T47D (cell line): Measurements from ENCODE around the gene UBN2.
"Not testable (repeated sequence)": the region's sequence is repeated elsewhere in the genome, so short reads cannot be mapped to it uniquely, and the experiment has no call there.

Experiments
- DNase-seq, 2 experiments: peaks; one replicate each; pipeline versions ENCODE4 v3.0.0 to v3.0.0-alpha.2; 2011 to 2012; ENCODE audit warnings: low read depth in 1 of 2, low spot score in 1 of 2
- JUND ChIP-seq: IDR thresholded peaks from 2 replicates; pipeline ENCODE4 v1.6.1; 2012; ENCODE audit warnings: low read depth
- in situ Hi-C: cut with HindIII; loops from 2 replicates; pipeline ENCODE4 v1.10.0; 2016; ENCODE audit warnings: low sequenced_read_pairs, low pct_unique_long_range_greater_than_20kb

The UBN2 gene

GRCh38 chr7:139230774-139231512 lies at the start of gene UBN2:
Gene UBN2, plus strand, starts transcription at chr7:139231237. Its CDS starts 248 bp downstream, at chr7:139231485.
- TF ChIP-seq JUND: no peak
- in situ Hi-C loops: no loop called here
- peak; percentile 91 to 93 for DNase-seq

GRCh38 chr7:139181404-139181803 lies 49.6 kb upstream of the UBN2 start:
- in situ Hi-C loops: no loop called here

GRCh38 chr7:139182363-139182762 lies 48.7 kb upstream of the UBN2 start:
- in situ Hi-C loops: no loop called here
- TF ChIP-seq JUND: no peak
- no peak for DNase-seq

More at GRCh38 chr7:139181404-139181803, 49.6 kb upstream of the UBN2 start:
- TF ChIP-seq JUND: no peak
- no peak for DNase-seq

GRCh38 chr7:139183251-139183650 lies 47.8 kb upstream of the UBN2 start:
- in situ Hi-C loops: no loop called here

GRCh38 chr7:139183878-139184338 lies 47.1 kb upstream of the UBN2 start:
- in situ Hi-C loops: no loop called here
- DNase-seq: no peak
- TF ChIP-seq JUND: no peak

More at GRCh38 chr7:139183251-139183650, 47.8 kb upstream of the UBN2 start:
- no peak for DNase-seq
- no peak for TF ChIP-seq JUND

GRCh38 chr7:139186146-139186545 lies 44.9 kb upstream of the UBN2 start:
- TF ChIP-seq JUND: no peak
- no peak for DNase-seq
- in situ Hi-C loops: no loop called here

GRCh38 chr7:139189357-139189756 lies 41.7 kb upstream of the UBN2 start:
- in situ Hi-C loops: no loop called here
- TF ChIP-seq JUND: no peak

GRCh38 chr7:139192014-139192706 lies 38.9 kb upstream of the UBN2 start:
- in situ Hi-C loops: no loop called here
- DNase-seq: peak in 1 of 2 experiments; percentile 20
- no peak for TF ChIP-seq JUND

More at GRCh38 chr7:139189357-139189756, 41.7 kb upstream of the UBN2 start:
- no peak for DNase-seq

- no peak for DNase-seq
- in situ Hi-C loops: no loop called here
- TF ChIP-seq JUND: no peak
Measured at GRCh38 chr7:139200382-139200781, 30.7 kb upstream of the UBN2 start.

- no peak for TF ChIP-seq JUND
- in situ Hi-C loops: no loop called here
- no peak for DNase-seq
Measured at GRCh38 chr7:139203992-139204391, 27.0 kb upstream of the UBN2 start.

- DNase-seq: no peak
- TF ChIP-seq JUND: no peak
- in situ Hi-C loops: no loop called here
Measured at GRCh38 chr7:139205843-139206242, 25.2 kb upstream of the UBN2 start.

GRCh38 chr7:139212133-139212532 lies 18.9 kb upstream of the UBN2 start:
- no peak for TF ChIP-seq JUND
- in situ Hi-C loops: no loop called here
- no peak for DNase-seq

- in situ Hi-C loops, DNase-seq: not testable (repeated sequence)
Measured at GRCh38 chr7:139213489-139213888, 17.5 kb upstream of the UBN2 start.

- DNase-seq: no peak
- in situ Hi-C loops: no loop called here
- no peak for TF ChIP-seq JUND
Measured at GRCh38 chr7:139218173-139218572, 12.9 kb upstream of the UBN2 start.
